ENCODE data around the gene COL25A1.

The COL25A1 gene

DNA sequence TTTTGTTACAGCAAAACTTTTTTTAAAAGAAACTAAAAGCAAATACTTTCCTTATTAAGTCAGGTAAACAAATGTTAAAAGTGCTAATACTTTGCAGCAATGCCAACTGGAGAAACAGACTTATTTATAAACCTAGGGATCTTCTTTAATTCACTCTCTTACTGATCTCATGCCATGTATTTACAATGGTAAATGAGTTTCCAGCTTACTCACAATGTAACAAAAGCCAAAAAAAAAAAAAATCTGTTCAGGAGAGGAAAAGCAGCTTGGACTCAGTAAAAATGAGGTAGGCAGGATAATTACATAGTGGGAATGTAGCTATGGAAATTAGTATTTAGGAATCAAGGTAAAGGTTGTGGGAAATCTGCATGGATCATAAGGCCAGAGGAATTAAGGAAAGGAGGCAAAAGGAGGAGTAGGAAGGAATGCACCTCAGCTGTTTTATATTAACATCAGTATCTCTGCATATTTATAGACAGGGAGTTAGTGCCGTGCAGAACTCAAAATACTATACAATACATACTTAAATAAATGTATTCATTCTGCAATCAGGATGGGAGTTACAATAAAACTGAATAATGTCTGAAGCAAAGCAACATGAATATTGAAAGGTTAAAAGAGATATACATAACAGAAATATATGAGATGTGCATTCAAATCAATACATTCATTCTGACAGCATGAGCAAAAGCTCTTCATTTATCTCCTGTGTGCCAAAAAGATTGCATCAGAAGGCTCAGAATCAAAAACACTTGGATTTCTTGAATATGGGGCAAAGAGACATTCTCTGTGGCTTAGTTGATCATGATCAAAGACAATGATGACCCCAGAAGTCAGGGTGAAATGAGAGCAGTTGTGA, 481.7 kb downstream of the COL25A1 start:
- DNase-seq (ENCODE audit: low read depth in 2 of 2) = no peak

DNA sequence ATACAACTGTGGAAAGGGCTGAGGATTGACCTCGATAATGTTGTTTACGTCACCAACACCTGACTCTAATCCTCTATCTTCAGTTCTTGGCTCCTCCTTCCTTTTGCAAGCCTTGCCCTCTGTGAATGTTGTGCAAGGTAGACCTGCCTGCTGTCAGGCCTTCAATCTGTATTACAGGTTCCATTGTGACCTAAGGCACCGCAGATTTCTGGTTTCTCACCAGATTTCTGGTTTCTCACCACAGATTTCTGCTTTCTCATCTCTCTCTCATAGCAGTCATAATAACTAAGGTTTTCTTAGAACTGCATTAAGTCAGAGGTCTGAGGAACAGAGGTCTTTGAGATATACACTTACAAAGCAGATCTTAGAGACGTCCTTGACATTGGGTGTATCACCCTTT, 488.1 kb downstream of the COL25A1 start:
- DNase-seq (ENCODE audit: low read depth in 2 of 2) = no peak

DNA sequence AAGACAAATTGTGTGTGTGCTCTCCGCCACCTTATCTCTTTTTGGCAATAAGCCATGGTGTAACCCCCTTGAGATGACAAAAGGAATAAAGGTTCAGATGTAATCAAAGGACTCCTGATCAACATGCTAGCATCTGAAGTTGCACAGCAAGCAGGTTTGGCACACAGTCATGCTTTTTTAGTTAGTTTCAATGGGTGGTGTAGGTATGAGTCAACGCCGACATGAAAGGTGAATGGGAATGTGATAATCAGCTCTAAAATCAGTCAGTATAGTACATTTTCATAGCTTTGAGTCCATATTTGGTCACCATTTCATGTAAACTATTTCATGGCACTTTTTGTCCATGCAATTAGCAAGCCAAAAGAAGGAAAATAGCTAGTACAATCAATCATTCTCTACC, 489.2 kb downstream of the COL25A1 start:
- no peak for DNase-seq (ENCODE audit: low read depth in 2 of 2)

DNA sequence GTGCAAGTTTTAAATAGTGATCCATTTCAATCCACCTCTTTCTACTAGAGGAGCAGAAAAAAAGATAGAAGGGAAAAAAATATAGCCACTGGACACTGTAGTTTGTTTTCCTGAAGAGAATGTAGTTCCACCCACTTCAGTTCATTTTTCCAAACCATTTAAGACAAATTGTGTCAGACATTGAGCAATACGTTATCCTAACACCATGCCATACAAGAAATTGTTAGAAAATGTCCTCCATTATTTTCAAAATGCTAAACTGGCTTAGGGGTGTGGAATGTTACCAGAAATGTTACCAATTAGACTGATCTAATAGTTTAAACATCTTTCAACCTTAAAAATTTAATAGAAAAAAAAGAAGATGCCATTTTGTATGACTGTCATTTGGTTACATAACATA, 491.0 kb downstream of the COL25A1 start:
- no peak for DNase-seq (ENCODE audit: low read depth in 2 of 2)

DNA sequence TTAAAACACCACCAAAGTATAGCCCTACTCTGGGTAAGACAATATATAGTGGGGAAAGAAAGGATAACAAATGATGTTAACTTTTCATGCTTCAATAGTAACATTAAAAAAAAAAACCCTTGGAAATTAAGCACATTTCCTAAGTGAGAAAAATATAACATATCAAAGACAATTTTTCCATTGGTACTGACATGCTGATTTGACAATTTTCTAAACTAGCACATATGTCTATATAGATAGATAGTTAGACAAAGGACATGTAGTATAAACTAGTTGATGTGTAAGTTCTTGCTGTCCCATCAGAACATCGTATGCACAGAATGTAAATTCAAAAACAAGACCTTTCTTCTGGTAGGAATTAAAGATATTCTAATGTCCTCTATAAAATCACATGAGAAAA, 492.4 kb downstream of the COL25A1 start:
- no peak for DNase-seq (ENCODE audit: low read depth in 2 of 2)

DNA sequence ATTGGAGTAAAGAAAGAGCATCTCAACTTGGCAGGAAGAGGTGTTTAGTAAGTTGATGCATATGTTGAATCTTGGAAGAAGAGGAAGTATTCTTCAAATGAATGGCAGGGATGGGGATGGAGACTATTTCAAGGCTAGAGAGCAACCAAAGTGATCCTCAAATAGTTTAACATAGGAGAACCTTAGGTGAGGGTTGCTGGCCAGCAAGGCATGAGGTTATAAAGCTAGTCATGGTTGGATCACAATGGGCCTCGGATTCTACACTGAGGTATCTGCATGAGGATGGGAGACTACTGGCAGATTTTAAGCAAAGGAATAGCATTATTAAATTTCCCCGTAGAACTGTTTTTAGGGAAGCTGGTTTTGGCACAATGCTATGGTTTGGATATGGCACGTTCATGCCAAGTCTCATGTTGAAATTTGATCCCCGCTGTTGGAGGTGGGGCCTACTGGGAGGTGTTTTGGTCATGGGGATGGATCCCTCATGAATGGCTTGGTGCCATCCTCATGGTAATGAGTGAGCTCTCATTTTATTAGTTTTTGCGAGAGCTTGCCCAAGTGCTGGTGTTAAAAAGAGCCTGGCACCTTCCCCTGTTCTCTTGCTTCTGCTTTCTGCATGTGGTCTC, 497.7 kb downstream of the COL25A1 start:
- no peak for DNase-seq (ENCODE audit: low read depth in 2 of 2)

DNA sequence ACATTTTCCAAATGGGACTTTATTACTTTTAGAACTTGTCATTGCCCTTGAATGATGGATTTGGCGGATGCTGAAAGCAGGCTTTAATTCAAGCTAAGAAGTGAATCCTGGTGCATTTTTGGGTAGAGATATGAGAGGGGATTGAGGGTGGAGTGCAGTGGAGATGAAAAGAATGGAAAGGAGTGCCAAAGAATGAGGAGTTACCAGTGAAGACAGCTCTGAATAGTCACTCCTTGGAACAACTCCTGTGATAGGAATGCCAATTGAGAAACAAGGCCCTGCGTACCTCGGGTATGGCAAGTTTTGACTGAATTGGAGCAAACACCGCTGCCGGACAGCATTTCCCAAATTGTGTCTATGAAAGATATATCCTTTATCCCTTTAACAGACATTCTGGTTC, 503.2 kb downstream of the COL25A1 start:
- no peak for DNase-seq (ENCODE audit: low read depth in 2 of 2)

DNA sequence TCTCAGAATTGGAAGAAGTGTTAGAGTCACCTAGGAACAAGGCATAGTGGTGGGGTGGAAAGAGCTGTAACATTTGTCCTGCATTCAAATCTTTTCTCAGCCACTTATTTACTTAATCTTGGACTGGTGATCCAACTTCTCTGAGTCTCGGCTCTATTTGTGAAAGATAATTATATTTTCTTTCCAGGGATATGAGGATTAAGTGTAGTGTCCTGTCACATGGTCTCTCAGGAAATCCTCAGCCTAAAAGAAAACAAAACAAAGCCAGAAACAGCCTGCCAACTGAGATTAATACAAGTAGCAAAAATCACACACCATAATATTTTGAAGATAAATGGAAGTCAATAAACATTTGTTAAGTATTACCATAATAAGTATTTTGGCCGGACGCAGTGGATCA, 506.3 kb downstream of the COL25A1 start:
- DNase-seq (ENCODE audit: low read depth in 2 of 2) = no peak

DNA sequence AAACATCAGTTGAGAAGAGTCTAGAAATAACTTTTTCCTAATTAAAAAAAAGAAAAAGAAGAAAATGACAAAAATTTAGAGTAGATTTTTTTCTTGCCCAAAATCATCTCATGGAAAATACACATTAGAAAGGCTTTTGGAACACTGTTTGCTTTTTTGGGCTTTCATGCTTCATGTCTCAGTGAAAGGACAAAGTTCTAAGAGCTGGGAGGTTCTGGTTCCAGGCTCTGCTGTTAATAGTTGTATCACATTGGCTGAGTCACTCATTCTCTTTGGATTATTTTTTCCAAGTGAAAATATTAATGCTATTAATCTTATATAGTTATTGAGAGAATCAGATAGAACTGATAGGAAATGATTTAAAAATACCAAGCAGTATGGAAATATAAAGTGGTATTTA, 506.7 kb downstream of the COL25A1 start:
- no peak for DNase-seq (ENCODE audit: low read depth in 2 of 2)

DNA sequence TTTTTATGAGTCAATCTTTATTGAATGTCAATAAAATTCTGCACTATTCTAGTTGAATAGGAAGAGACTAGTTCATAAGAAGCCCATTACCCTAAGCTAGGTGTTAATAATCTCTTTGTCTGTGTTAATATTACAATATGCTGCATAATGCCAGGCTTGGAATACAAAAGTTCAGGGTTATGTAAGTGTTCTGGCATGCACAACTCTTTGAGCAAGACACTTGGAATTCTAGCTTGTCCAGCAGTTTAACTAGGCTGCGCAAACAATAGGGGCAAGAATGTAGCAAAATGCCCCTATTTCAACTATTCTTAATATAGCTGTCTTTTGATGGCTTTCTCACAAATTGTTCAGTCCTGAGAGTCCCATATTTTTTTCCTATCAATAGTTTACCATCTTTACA, 508.3 kb downstream of the COL25A1 start:
- no peak for DNase-seq (ENCODE audit: low read depth in 2 of 2)

DNA sequence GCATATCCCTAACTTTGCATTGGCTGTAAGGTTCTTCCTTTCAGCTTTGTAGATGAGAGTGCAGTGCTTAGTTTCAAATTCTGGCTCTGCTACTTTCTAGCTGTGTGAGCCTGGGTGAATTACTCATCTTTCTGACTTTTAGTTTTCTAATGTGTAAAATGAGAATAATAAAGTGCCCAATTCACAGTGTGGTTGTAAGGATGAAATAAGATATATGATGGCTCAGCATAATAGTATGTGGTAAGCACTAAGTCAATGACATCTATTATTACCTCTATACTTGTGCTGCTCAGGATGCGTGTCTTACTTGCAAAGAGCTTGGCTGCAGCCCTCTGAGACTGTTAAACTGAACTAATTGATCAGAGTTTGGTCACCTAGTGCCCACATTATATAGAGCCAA, 509.0 kb downstream of the COL25A1 start:
- DNase-seq (ENCODE audit: low read depth in 2 of 2) = no peak

DNA sequence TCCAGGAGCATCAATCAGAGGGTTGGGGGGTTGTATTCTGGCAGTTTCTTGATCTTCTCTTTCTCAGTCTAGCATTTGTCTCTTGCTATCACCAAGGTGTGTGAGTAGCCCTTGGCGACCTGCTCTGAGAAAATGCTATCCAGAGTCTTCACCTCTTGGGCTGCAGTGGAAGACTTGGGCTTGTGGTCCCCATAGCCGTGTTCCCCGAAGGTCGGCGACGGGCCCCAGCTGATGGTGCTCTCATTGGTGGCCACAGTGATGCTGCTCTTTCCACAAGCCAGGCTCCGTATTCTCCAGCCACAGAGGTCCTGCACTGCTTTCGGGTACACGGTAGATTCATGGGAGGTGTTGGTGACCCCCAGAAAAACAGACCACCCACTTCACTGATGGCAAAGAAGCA, 513.7 kb downstream of the COL25A1 start:
- DNase-seq (ENCODE audit: low read depth in 2 of 2) = no peak

DNA sequence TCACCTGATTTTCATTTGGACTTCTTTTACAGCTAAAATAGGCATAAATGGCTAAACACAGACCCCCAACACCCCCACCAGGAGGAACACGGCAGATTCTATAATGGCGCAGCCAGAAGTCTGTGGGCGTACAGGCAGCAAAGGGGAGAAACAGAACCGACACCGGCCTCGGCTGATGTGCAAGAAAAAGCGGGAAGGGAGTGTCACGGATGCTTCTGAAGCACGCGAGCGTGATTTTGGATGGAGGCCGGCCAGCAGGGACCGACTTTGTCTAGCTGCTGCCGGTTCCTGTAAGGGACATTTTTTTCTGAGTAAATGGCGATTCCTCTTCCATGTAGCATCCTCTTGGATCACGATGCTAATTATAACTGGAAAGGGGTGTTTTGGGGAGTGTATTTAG, 514.7 kb downstream of the COL25A1 start:
- no peak for DNase-seq (ENCODE audit: low read depth in 2 of 2)

DNA sequence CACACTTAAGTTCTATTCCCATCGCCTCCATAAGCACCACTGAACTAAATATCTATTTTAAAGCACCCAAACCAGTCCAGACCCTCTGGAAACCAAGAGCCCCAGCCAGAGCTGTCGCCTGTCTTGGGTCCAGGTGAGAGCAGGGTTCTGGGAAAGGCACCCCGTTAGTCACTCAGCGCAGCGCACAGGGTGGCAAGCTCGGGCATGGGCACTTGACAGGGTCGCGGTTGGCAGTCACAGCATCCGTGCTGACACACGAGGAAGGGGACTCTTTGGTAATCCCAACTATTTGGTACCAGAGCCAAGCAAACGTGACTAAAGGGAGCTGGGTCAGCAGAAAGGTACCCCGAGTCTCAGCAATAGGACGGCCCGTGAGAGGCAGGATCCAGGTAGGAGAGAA, 515.4 kb downstream of the COL25A1 start:
- no peak for DNase-seq (ENCODE audit: low read depth in 2 of 2)

DNA sequence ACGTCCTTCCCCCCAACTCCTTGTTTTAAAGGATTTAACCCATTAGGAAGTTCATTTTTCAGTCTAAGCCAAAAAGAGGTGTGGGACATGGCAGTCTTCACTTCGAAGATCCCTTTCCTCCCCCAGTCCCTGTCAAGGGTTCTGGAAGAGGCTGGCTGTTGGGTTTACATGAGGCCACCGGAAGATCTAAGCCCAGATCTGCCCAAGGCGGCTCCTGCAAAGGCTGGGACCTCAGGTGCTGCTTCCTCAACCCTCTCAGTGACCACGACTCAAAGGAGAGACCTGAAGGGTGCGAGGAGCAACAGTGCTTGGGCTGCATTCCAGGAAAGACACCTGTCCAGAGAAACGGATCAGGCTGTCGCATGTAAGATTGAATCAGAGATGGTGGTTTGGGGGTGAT, 516.1 kb downstream of the COL25A1 start:
- DNase-seq (ENCODE audit: low read depth in 2 of 2) = no peak

DNA sequence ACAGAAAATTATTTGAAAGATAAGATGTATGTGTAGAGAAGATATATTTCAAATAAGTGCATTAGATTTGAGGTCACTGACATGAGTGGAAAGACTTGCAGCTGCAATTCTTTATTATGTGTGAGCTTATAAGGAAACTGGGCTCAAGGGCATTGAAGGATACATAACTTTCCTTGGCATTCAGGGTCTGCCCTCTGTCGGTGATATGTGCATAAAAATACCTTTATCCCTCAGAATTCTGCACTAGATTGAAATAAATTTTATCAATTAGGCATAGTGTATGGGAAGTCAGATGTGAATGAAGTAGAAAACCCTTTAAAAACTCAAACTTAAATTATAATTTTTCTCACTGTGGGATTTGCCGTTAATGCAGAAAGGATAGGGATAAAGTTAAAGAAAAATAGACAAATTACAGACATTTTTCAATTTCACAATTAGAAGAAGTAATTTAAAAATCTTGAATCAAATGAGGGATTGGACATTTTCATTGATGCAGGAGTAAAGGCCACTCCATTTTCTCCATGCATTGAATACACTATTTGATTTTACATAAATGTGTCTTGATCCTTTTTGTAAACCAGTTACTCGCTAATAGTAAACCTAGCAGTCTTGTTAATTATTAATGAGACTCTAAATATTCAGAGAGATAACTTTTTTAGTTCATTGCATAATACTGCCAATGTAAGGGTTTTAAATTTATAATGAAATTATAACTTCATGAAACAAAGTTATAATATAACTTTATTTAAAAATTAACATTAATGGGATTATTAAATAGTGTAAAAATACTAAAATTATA, 518.6 kb downstream of the COL25A1 start:
- DNase-seq (ENCODE audit: low read depth in 2 of 2) = no peak

DNA sequence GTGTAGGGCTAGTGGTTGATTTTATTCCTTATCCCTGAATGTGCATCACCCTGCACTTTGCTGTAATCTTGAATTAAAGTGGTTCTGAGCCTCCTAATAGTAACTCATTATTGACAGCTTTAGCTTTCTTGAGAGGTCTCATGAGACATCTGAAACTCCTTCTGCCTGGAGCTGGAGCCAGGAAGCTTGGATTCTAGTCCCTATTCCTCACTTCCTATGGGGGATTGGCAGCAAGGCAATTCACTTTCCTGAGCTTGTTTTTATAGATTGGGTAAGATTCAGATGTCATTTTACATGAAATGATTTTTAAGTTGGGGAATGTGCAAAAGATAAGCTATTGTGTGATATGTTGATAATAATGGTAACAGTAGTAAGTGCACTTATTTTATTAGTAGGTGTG, 522.5 kb downstream of the COL25A1 start:
- DNase-seq (ENCODE audit: low read depth in 2 of 2) = no peak

DNA sequence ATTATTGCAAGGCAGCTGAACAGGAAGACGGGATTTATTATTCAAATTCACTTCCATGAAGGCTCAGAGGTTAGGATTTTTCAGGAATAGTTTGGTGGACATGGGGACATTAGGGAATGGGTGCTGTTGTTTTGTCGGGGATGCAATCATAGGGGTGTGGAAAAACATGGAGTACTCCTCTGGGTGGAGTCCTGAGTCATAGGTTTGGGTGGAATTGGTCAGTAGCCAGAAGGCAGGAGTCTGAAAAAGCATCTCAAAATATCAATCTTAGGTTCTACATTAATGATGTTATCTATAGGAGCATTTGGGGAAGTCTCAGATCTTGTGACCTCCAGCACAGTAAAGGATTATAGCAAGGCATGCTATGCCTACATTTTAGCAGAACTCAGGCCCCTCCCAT, 525.1 kb downstream of the COL25A1 start:
- no peak for DNase-seq (ENCODE audit: low read depth in 2 of 2)

DNA sequence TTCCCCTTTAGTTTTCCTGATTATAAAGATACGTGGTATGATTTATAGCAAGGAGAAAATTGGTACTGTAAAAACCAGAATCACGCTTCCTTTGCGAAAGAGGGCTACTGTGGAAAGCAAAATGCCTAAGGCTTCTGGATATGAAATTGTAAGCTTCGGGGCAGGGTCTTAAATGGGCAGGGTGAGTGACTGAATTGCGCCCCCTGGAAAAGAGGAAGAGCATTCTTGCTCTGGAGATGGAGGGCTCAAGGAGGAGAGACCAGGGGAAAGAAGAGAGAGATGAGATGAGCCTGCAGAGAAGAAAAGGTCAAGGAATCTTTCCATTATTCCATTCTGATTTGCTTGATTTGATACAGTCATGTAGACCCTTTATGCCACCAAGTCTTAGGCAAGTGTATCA, 526.5 kb downstream of the COL25A1 start:
- no peak for DNase-seq (ENCODE audit: low read depth in 2 of 2)

DNA sequence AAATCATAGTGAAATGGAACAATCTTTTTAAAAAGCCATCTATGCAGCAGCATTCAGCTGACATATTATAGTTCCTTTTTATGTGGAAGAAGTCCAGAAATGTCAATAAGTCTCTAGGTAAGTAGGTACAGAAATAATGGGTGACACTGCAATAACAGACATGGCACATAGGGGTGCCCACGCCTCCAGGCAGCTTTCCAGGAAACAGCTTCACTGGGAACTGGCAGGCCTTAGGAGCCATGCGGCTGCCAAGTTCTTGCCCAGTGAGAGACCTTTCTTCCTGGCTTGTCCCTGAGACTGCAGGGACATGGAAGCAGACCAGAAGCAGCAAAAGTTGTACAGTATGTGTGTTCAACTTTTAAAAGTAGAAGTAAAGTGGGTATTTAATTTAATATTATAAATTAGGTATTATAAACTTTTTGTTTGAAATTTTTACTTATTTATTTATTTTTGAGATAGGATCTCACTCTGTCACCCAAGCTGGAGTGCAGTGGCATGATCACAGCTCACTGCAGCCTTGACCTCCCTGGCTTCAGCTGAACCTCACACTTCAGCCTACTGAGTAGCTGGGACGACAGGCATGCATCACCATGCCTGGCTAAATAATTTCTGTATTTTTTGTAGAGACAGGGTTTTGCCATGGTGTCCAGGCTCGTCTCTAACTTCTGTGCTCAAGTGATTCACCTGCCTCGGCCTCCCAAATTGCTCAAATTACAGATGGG, 527.5 kb downstream of the COL25A1 start:
- no peak for DNase-seq (ENCODE audit: low read depth in 2 of 2)

DNA sequence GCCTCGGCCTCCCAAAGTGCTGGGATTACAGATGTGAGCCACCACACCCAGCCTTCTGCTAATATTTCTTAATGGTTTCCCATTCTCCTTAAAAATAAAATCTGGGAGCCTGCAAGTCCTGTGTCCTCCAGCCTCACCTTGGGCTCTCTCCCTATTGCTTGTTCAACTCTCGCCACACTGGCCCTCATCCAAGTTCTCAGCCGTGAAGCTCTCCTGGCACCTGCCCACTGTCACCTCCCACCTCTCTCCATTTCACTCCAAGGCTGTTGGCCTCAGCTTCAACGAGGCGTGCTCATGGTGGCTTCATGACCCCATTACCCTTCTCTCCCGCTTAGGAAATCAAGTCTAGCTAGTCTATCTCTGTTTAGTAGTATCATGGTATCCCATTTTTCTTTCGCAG, 530.1 kb downstream of the COL25A1 start:
- no peak for DNase-seq (ENCODE audit: low read depth in 2 of 2)

DNA sequence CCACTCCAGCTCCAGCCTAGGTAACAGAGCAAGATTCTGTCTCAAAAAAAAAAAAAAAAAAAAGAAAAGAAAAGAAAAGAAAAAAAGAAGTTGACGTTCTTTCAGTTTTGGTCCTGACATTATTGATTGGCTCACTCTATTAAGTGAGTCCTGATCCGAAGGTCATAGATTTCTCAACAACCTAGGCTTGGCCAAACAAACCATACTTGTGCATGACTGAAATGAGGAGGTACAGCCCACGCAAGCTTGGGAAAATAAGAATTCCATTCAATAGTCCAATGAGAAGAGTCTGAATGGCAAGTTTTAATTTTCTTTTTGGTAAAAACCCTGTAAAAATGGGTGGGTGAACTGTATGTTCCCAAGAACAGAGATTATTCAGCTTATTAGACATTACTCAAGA, 536.4 kb downstream of the COL25A1 start:
- no peak for DNase-seq (ENCODE audit: low read depth in 2 of 2)
